Astrocyte (in vitro differentiated cells and primary cell): Measurements from ENCODE around the gene GAPVD1. TPM values are rescaled to one million over a fixed set of nuclear protein-coding genes. Genes with fewer than 3 reads are reported as not detected.
"Not testable (repeated sequence)": the region's sequence is repeated elsewhere in the genome, so short reads cannot be mapped to it uniquely, and the experiment has no call there.

Experiments
- DNase-seq: peaks from one replicate; pipeline ENCODE4 v3.0.0-alpha.2; 2010; ENCODE audit warnings: low read depth
- FAIRE-seq: peaks from 2 replicates; lab custom pipeline; 2011; peaks lifted over from hg19 to GRCh38; lab: Jason Lieb, UNC
- H2AFZ ChIP-seq: 2 replicates; pipeline ENCODE4 v1.6.0; 2012; ENCODE audit warnings: low read depth, low read length, inconsistent platforms
- H3K27ac ChIP-seq: 2 replicates; pipeline ENCODE4 v1.5.1; 2011; ENCODE audit warnings: low read depth, low read length, inconsistent platforms
- H3K27me3 ChIP-seq: 2 replicates; pipeline ENCODE4 v1.6.0; 2011; ENCODE audit warnings: low read length, inconsistent platforms; ENCODE audit not compliant: insufficient read depth
- H3K36me3 ChIP-seq: 2 replicates; pipeline ENCODE4 v1.5.1; 2011; ENCODE audit warnings: low read length, inconsistent platforms; ENCODE audit not compliant: insufficient read depth
- H3K4me1 ChIP-seq: 2 replicates; pipeline ENCODE4 v1.5.1; 2011; ENCODE audit warnings: low read length, inconsistent platforms; ENCODE audit not compliant: insufficient read depth
- H3K4me2 ChIP-seq: 2 replicates; pipeline ENCODE4 v1.6.0; 2012; ENCODE audit warnings: low read length, inconsistent platforms
- H3K4me3 ChIP-seq: 2 replicates; pipeline ENCODE4 v1.5.1; 2011; ENCODE audit warnings: low read depth, mild to moderate bottlenecking, low read length, inconsistent platforms; ENCODE audit not compliant: insufficient read depth
- H3K79me2 ChIP-seq: 2 replicates; pipeline ENCODE4 v1.6.0; 2012; ENCODE audit warnings: mild to moderate bottlenecking, low read length, inconsistent platforms; ENCODE audit not compliant: insufficient read depth
- H3K9ac ChIP-seq: 2 replicates; pipeline ENCODE4 v1.6.0; 2012; ENCODE audit warnings: mild to moderate bottlenecking, low read length, inconsistent platforms
- H3K9me3 ChIP-seq: 2 replicates; pipeline ENCODE4 v1.5.1; 2012; ENCODE audit warnings: low read depth, mild to moderate bottlenecking, low read length, inconsistent platforms; ENCODE audit not compliant: insufficient read depth
- H4K20me1 ChIP-seq: 2 replicates; pipeline ENCODE4 v1.6.0; 2012; ENCODE audit warnings: low read length, inconsistent platforms; ENCODE audit not compliant: insufficient read depth
- H3K27ac Mint-ChIP-seq: one replicate; pipeline ENCODE4 v1.8.0; 2021; ENCODE audit warnings: mild to moderate bottlenecking, mixed read lengths; ENCODE audit not compliant: unreplicated experiment
- H3K27me3 Mint-ChIP-seq: one replicate; pipeline ENCODE4 v1.8.0; 2021; ENCODE audit warnings: low read depth, mixed read lengths; ENCODE audit not compliant: unreplicated experiment
- H3K36me3 Mint-ChIP-seq: one replicate; pipeline ENCODE4 v1.8.0; 2021; ENCODE audit warnings: low read depth, mixed read lengths; ENCODE audit not compliant: unreplicated experiment
- H3K4me1 Mint-ChIP-seq: one replicate; pipeline ENCODE4 v1.8.0; 2021; ENCODE audit warnings: low read depth, mixed read lengths; ENCODE audit not compliant: unreplicated experiment
- H3K4me3 Mint-ChIP-seq: one replicate; pipeline ENCODE4 v1.8.0; 2021; ENCODE audit warnings: mild to moderate bottlenecking, moderate library complexity, mixed read lengths; ENCODE audit not compliant: unreplicated experiment
- H3K9me3 Mint-ChIP-seq: one replicate; pipeline ENCODE4 v1.8.0; 2021; ENCODE audit warnings: mild to moderate bottlenecking, mixed read lengths; ENCODE audit not compliant: unreplicated experiment
- EZH2 ChIP-seq: IDR thresholded peaks from 2 replicates; pipeline ENCODE4 v1.6.1; 2012; ENCODE audit warnings: mild to moderate bottlenecking, low read length, inconsistent platforms; ENCODE audit not compliant: insufficient read depth
- total RNA-seq: library from RNA; stranded (reverse); gene quantifications from 2 replicates; pipeline ENCODE4 v1.2.1, GENCODE V29; 2021
- TF ChIP-seq, protein P1 (sequence below): IDR thresholded peaks from 2 replicates; pipeline ENCODE4 v1.5.1; 2011; ENCODE audit warnings: low read depth, mild to moderate bottlenecking, inconsistent platforms, low read length, moderate library complexity; ENCODE audit not compliant: insufficient read depth

GAPVD1 gene
- total RNA-seq, 1 donor from 2014 or later = 54.4 TPM

DNA sequence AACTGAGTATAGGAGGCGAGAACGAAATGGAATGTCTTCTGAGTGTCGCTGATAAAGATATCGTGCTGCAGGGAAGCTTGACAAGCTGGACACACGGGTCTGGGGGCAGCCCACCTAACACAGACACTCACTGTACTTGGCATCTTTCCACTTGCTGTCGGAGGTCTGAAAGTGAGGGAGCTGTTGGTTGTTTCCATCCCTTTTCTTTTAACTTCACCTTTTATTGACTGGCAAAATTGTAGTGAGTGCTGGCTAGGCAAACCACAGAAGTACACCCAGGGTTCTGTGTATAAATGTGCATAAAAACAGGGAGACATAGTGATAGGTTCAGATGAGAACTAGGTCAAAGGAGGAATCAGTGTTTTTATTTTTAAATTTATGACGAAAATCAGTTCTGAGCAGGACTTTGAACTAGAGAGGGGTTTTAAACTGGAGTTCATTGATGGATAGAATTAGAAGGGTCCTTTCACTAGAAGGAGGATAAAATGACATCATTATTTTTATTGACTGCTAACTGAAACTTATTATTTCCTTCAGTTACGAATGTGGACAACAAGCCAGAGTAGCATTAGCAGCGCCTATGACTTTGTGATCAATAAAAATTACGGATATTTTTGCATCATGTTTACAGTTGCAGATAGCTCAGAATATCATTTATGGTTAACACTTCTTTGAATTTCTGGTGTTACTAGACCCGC is 817 bp downstream of the GAPVD1 start:
- Mint-ChIP-seq H3K27me3 (no peaks in the 10 kb centered on the region), H3K4me3 (peak overlapping the region; percentile 98), H3K27ac (peak overlapping the region; percentile 82), H3K36me3 (peaks cover 2% of the 10 kb centered on the region), H3K9me3 (no peaks in the 10 kb centered on the region), H3K4me1 (peaks cover 11% of the 10 kb centered on the region)
- H4K20me1 ChIP-seq = peaks cover 42% of the 10 kb centered on the region
- H3K27me3 ChIP-seq = no peaks in the 10 kb centered on the region
- DNase-seq = no peak
- H3K27ac ChIP-seq = peak overlapping the region; percentile 62
- H3K4me1 ChIP-seq = peaks cover 7% of the 10 kb centered on the region
- H3K4me3 ChIP-seq = peak overlapping the region; percentile 84
- peak overlapping the region; percentile 82 for H3K4me2 ChIP-seq
- H3K9ac ChIP-seq = peak overlapping the region; percentile 94
- H3K9me3 ChIP-seq = no peaks in the 10 kb centered on the region
- TF ChIP-seq, protein P1, sequence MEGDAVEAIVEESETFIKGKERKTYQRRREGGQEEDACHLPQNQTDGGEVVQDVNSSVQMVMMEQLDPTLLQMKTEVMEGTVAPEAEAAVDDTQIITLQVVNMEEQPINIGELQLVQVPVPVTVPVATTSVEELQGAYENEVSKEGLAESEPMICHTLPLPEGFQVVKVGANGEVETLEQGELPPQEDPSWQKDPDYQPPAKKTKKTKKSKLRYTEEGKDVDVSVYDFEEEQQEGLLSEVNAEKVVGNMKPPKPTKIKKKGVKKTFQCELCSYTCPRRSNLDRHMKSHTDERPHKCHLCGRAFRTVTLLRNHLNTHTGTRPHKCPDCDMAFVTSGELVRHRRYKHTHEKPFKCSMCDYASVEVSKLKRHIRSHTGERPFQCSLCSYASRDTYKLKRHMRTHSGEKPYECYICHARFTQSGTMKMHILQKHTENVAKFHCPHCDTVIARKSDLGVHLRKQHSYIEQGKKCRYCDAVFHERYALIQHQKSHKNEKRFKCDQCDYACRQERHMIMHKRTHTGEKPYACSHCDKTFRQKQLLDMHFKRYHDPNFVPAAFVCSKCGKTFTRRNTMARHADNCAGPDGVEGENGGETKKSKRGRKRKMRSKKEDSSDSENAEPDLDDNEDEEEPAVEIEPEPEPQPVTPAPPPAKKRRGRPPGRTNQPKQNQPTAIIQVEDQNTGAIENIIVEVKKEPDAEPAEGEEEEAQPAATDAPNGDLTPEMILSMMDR = no peak
- no peak for TF ChIP-seq EZH2
- peaks cover 55% of the 10 kb centered on the region for H3K79me2 ChIP-seq
- no peaks in the 10 kb centered on the region for H3K36me3 ChIP-seq
- no peak for FAIRE-seq
- peak overlapping the region; percentile 91 for H2AFZ ChIP-seq

DNA sequence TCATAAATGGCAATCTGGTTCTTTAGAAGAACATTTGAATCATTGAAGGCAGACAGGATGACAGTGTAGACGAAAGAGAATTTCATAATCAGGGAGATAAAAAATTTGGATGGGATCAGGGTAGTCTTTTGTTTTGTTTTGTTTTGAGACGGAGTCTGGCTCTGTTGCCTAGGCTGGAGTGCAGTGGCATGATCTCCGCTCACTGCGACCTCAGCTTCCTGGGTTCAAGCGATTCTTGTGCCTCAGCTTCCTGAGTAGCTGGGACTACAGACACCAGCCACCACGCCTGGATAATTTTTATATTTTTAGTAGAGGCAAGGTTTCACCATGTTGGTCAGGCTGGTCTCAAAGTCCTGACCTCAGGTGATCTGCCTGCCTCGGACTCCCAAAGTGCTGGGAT is 2.4 kb downstream of the GAPVD1 start:
- Histone ChIP-seq H3K79me2 (peaks cover 71% of the 10 kb centered on the region), H4K20me1 (peaks cover 54% of the 10 kb centered on the region)
- not testable (repeated sequence) for H2AFZ ChIP-seq, H3K36me3 ChIP-seq, H3K27ac ChIP-seq, H3K4me2 ChIP-seq, H3K27me3 ChIP-seq, H3K9ac ChIP-seq, H3K4me1 ChIP-seq, DNase-seq, H3K9me3 ChIP-seq, FAIRE-seq, H3K9me3 Mint-ChIP-seq, H3K4me3 ChIP-seq, H3K36me3 Mint-ChIP-seq, H3K27me3 Mint-ChIP-seq
- Mint-ChIP-seq H3K4me1 (peaks cover 11% of the 10 kb centered on the region), H3K4me3 (peak overlapping the region; percentile 62), H3K27ac (peak overlapping the region; percentile 80)

DNA sequence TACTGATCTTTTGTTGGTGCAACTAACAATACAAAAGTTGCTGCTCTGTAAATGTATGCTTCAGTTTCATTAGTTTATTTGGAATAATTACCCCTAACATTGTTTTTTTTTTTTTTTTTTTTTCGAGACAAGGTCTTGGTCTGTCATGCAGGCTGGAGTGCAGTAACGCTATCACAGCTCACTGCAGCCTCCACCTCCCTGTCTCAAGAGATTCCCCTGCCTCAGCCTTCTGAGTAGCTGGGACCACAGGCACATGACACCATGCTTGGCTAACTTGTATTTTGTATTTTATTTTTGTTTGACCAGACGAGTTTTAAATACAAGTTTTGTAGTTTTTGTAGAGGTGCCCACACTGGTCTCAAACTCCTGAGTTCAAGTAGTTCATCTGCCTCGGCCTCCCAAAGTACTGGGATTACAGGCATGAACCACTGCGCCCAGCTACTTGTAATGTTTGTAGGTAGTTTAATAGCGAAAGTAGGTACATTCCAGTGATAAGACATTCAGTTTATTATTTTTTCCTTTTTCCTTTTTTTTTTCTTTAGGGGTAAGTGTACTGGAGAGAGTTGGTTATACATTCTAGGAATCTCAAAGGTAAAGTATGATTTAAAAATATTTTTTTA is 6.9 kb downstream of the GAPVD1 start:
- no peaks in the 10 kb centered on the region for H3K27me3 Mint-ChIP-seq
- no peaks in the 10 kb centered on the region for H3K9me3 Mint-ChIP-seq
- Histone ChIP-seq H3K36me3 (no peaks in the 10 kb centered on the region), H3K4me1 (no peaks in the 10 kb centered on the region), H3K4me2 (no peak overlapping the region), H4K20me1 (peaks cover 58% of the 10 kb centered on the region), H3K27me3 (no peaks in the 10 kb centered on the region), H3K9ac (no peak overlapping the region), H3K27ac (no peak overlapping the region), H3K4me3 (no peak overlapping the region), H3K9me3 (no peaks in the 10 kb centered on the region), H3K79me2 (peaks cover 90% of the 10 kb centered on the region), H2AFZ (no peak overlapping the region)
- H3K4me1 Mint-ChIP-seq = peaks cover 9% of the 10 kb centered on the region
- peaks cover 3% of the 10 kb centered on the region for H3K36me3 Mint-ChIP-seq
- DNase-seq (no peak), FAIRE-seq (no peak)
- no peak for TF ChIP-seq EZH2
- TF ChIP-seq, protein P1 = no peak
- peak overlapping the region; percentile 47 for H3K27ac Mint-ChIP-seq
- H3K4me3 Mint-ChIP-seq = no peak overlapping the region
